ENCODE results near the gene DMBT1.

Gene DMBT1

DNA sequence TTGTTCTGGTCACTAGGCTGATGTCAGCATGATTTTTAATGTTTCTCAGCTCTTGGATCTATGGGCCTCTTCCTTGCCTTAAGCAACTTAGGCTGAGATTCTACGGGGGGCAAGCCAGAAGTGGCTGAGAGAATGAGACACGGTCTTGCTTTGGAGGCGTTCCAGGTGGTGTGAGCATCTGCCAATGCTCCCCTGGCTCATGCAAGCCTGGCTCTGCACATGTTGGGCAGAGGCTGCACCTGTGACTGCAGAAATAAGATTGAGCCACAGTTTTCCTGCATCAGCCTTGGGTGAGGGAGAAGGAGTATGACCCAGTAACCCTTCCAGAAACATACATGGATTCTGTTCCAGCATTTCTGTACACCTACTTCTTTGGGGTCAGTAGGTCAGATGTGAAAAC lies 97.2 kb downstream of the DMBT1 start:
- H3K27ac Mint-ChIP-seq: no peak overlapping the region
- H3K4me1 Mint-ChIP-seq (ENCODE audit: low read depth): no peaks in the 10 kb centered on the region
- H3K36me3 Mint-ChIP-seq (ENCODE audit: low read depth): no peaks in the 10 kb centered on the region
- H3K4me3 Mint-ChIP-seq: no peak overlapping the region
- H3K9me3 Mint-ChIP-seq: no peaks in the 10 kb centered on the region
- peaks cover 5% of the 10 kb centered on the region for H3K27me3 Mint-ChIP-seq

DNA sequence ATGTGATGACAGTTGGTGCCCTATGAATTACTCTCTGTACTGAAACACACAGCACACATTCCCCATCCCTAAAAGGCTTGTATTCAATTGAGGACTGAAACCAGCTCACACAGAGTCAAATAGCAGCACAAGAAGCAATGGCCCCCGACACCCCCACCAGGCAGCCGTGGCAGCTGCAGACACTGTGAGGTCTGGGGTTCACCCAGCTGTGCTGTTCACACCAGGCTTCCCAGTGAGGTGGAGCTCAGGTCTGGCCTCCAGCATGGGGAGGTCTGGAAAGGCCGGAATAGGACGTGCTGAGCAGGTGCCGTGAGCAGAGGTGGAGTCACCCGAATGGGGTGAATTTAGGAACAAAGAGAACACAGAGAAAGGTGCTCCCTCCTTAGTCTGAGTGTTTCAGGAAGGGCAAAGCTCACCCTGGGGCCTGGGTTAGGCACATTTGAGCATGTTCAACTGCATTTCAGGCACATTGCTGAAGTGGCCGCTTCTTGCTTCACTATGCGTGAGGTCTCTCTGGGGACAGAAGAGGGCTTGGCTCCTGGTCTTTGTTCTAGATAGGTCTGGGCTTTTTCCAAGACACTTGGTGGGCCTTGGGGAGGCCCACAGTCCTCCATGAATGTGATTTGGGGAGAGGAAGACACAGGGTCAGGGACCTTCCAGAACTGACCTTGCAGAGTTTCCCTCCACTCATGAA lies 97.9 kb downstream of the DMBT1 start:
- no peaks in the 10 kb centered on the region for H3K9me3 Mint-ChIP-seq
- H3K36me3 Mint-ChIP-seq (ENCODE audit: low read depth): no peaks in the 10 kb centered on the region
- no peak overlapping the region for H3K4me3 Mint-ChIP-seq
- no peaks in the 10 kb centered on the region for H3K27me3 Mint-ChIP-seq
- no peak overlapping the region for H3K27ac Mint-ChIP-seq
- H3K4me1 Mint-ChIP-seq (ENCODE audit: low read depth): no peaks in the 10 kb centered on the region

DNA sequence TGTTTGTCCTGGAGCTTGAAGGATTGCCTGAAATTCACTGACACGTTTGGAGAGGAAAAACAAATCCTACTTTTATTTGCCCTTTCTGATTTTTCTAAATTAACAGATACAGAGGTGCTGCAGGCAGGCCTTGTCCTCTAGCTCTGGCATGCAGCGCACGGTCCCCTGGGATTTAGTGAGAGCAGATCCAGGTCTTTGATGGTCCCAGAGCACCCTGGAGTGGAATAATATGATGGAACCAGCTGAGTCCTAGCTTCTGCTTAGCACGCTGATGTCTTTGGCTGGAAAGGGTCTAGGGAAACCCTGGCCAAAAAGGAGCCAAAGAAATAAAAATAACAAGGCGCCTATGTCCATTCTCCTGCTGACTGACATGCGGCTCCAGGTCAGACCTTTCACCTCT lies 98.6 kb downstream of the DMBT1 start:
- Mint-ChIP-seq H3K4me3 (no peak overlapping the region), H3K36me3 (ENCODE audit: low read depth) (no peaks in the 10 kb centered on the region), H3K4me1 (ENCODE audit: low read depth) (no peaks in the 10 kb centered on the region), H3K9me3 (no peaks in the 10 kb centered on the region), H3K27me3 (no peaks in the 10 kb centered on the region), H3K27ac (no peak overlapping the region)

DNA sequence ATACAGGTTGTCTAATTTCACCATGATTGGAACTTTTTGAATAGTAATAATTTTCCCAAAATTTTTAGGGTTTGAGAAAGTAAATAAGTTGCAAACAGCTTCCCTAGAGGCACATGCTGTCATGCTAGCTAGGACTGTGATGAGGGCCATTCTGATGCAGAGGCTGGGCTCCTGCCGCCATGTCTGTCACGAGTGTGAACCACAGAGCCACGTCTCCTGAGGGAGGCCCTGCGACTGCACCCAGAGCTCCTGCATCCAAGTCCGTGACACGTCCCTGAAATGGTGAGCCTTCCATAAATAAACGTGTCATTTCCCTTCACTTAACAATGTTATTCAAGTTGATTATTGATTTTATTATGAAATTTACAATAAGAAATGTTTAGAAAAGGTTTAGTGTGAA lies 99.1 kb downstream of the DMBT1 start:
- no peaks in the 10 kb centered on the region for H3K4me1 Mint-ChIP-seq (ENCODE audit: low read depth)

DNA sequence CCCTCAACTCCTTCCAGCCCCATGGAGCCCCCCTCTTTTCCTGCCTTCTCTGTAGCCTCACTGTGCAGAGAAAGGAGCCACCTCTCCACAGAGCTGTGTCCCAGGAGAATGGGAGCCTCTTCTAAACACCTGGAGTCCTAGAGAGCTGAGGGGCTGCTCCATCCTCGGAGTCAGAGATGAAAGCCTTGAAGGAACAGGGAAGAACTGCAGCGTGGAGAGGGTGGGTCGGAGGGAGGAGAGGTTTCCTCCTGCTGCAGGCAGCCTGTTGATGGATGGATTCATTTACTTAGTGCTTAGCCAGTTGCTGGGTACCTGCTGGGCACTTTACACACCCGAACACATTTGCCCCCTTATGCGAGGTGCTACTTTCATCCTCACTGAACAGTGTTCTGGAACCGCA lies 100.1 kb downstream of the DMBT1 start:
- Mint-ChIP-seq H3K4me3 (no peak overlapping the region), H3K9me3 (no peaks in the 10 kb centered on the region), H3K4me1 (ENCODE audit: low read depth) (no peaks in the 10 kb centered on the region), H3K27me3 (peaks cover 6% of the 10 kb centered on the region), H3K27ac (no peak overlapping the region), H3K36me3 (ENCODE audit: low read depth) (no peaks in the 10 kb centered on the region)

More for the DNA sequence above, 99.1 kb downstream of the DMBT1 start:
- H3K27me3 Mint-ChIP-seq: no peaks in the 10 kb centered on the region
- no peaks in the 10 kb centered on the region for H3K36me3 Mint-ChIP-seq (ENCODE audit: low read depth)
- H3K27ac Mint-ChIP-seq: no peak overlapping the region
- no peaks in the 10 kb centered on the region for H3K9me3 Mint-ChIP-seq
- H3K4me3 Mint-ChIP-seq: no peak overlapping the region

DNA sequence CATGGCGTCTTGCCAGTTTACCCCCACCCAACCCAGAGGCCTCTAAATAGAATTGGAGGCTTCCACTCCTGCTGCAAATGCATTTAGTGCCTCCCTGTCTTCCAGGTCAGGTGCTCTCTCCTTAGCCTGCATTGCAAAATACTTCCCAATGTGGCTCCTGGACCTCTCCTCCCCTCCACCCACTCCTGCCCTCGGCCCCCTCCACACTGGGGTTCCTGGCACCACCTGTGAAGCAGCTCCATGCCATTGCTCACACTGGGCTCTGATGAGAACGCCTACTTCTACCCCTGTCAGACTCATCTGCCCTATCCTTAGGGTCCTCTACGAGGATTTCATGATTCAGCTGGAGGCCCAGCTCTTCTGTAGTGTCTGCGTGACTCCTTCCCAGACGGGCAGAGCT lies 101.7 kb downstream of the DMBT1 start:
- no peaks in the 10 kb centered on the region for H3K4me1 Mint-ChIP-seq (ENCODE audit: low read depth)
- H3K4me3 Mint-ChIP-seq: no peak overlapping the region
- H3K27ac Mint-ChIP-seq: no peak overlapping the region
- H3K36me3 Mint-ChIP-seq (ENCODE audit: low read depth): no peaks in the 10 kb centered on the region
- H3K9me3 Mint-ChIP-seq: no peaks in the 10 kb centered on the region
- H3K27me3 Mint-ChIP-seq: peaks cover 14% of the 10 kb centered on the region

DNA sequence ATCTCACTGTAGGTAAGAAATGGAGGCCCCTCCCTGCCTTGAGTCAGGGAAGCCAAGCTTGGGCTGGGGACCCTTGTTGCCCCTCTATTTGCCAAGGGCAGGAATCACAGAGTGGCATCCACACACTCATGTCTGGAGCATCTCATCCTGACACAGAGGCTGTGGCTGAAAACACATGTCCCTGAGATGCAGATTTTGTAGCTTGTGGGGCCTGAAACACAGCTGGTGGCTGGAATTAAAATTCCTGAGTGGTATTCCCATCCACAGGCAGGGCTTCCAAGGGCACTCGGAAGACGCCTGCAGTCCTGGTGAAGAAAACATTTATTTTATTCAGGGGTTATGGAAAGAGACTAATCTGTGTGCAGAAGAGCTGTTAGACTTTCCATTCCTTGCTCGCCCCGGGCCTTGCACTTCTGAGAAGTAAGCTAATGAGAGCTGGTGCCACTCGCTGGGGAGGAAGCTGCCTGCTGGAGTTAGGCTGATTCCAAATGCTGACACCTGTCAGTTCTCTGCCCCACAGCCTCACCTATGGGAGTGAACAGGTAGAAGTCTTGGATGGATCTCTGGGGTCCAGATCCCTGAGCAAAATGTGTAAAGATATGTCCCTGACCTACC lies 103.1 kb downstream of the DMBT1 start:
- Mint-ChIP-seq H3K9me3 (no peaks in the 10 kb centered on the region), H3K27ac (no peak overlapping the region), H3K4me3 (no peak overlapping the region), H3K4me1 (ENCODE audit: low read depth) (no peaks in the 10 kb centered on the region), H3K27me3 (peaks cover 14% of the 10 kb centered on the region), H3K36me3 (ENCODE audit: low read depth) (no peaks in the 10 kb centered on the region)

DNA sequence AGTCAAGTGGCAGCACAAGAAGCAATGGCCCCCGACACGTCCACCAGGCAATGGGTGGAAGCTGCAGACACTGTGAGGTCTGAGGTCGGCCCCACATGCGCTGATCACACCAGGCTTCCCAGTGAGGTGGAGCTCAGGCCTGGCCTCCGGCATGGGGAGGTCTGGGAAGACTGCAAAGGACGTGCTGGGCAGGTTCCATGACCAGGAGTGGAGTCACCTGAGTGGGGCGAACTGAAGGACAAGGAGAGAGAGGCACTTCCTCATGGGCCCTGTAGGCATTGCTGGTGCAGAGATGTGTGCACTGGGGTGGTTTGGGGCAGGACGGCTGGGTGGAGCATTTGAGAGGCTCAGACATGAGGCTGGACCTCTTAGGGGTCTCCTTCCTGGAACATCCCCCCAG lies 103.9 kb downstream of the DMBT1 start:
- H3K4me3 Mint-ChIP-seq: no peak overlapping the region
- H3K27me3 Mint-ChIP-seq: peaks cover 18% of the 10 kb centered on the region
- no peaks in the 10 kb centered on the region for H3K36me3 Mint-ChIP-seq (ENCODE audit: low read depth)
- no peak overlapping the region for H3K27ac Mint-ChIP-seq
- no peaks in the 10 kb centered on the region for H3K9me3 Mint-ChIP-seq
- no peaks in the 10 kb centered on the region for H3K4me1 Mint-ChIP-seq (ENCODE audit: low read depth)

DNA sequence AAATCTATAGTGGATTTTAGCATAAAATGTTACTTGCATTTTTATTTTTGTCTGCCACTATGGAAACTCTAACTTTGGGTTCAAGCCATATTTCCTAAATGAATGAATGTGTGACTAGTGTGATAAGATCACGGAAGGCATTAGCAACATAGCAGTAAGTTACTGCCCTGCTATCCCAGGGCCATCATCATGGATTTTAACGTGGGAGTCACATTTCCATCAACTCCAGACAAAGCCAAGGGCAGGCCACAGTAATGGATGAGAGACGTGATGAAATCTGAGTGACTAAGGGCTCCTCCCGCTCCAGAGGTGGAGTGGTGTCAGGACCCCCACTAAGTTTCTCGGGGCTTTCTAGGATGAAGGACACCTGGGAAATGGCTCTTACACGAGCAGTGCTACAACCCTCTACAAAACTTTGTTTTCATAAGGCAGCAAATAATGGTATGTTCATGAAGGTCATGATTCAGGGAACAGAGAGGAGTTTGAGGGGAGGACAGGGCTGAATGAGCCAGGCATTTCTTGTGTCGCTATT lies 104.8 kb downstream of the DMBT1 start:
- Mint-ChIP-seq H3K9me3 (no peaks in the 10 kb centered on the region), H3K36me3 (ENCODE audit: low read depth) (no peaks in the 10 kb centered on the region), H3K4me1 (ENCODE audit: low read depth) (no peaks in the 10 kb centered on the region), H3K27ac (no peak overlapping the region), H3K4me3 (no peak overlapping the region), H3K27me3 (peaks cover 18% of the 10 kb centered on the region)

DNA sequence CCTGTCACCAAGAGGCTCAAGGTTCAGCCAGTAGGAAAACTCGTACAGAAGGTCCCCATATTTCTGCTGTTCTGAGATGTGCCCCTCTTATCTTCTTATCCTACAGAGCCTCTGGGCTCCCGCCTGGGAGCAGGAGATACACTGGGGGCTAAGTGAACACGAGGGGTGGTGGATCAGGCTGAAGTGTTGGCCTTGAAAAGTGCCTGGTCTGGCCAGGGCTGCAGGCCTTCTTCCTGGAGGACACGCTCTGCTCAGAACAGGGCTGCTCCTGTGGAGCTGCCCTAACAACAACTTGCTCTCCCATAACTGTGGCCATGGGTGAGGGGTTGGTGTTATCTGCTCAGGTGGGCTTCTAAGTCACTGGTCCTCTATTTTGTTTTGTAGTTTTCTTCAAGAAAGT lies 105.4 kb downstream of the DMBT1 start:
- Mint-ChIP-seq H3K27me3 (peaks cover 18% of the 10 kb centered on the region), H3K4me1 (ENCODE audit: low read depth) (no peaks in the 10 kb centered on the region), H3K36me3 (ENCODE audit: low read depth) (no peaks in the 10 kb centered on the region), H3K9me3 (no peaks in the 10 kb centered on the region), H3K4me3 (no peak overlapping the region), H3K27ac (no peak overlapping the region)

DNA sequence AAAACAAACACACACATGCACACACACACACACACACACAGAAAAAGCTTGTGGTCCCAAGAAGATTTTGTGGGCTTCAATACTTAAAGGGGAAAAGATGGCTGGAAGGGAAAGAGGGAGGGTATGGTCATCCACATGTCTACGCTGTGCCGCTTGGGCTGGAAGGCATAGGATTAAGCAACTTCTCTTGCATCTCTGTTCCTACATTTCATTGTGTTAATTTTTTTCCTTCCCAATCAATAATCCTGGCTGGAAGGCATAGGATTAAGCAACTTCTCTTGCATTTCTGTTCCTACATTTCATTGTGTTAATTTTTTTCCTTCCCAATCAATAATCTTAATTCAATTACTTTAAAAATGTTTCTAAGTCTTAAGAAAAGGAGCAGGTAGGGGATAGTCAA lies 108.5 kb downstream of the DMBT1 start:
- H3K4me1 Mint-ChIP-seq (ENCODE audit: low read depth): no peaks in the 10 kb centered on the region
- no peaks in the 10 kb centered on the region for H3K36me3 Mint-ChIP-seq (ENCODE audit: low read depth)
- no peaks in the 10 kb centered on the region for H3K9me3 Mint-ChIP-seq
- H3K27ac Mint-ChIP-seq: no peak overlapping the region
- H3K4me3 Mint-ChIP-seq: no peak overlapping the region
- H3K27me3 Mint-ChIP-seq: peaks cover 18% of the 10 kb centered on the region

DNA sequence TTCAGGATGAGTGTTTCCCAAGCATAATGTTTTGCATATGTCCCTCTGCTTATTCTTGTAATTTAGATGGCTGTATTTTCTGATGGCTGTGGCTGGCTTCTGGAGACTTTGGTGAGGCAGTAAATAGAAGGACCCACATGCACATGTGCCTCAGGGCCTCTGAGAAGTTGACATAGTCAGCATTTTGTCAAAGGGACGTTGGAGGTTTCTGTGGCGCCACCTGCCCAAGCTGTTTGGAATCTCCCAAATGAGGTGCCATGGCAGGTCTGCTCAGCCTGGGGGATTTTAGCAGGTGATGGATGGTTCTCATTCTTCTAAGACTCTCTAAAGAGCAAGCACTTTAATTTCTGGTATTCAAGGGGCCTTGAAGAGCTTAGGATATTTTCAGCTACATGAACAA lies 109.3 kb downstream of the DMBT1 start:
- H3K27me3 Mint-ChIP-seq: peaks cover 18% of the 10 kb centered on the region
- no peaks in the 10 kb centered on the region for H3K9me3 Mint-ChIP-seq
- no peaks in the 10 kb centered on the region for H3K36me3 Mint-ChIP-seq (ENCODE audit: low read depth)
- H3K4me3 Mint-ChIP-seq: no peak overlapping the region
- H3K4me1 Mint-ChIP-seq (ENCODE audit: low read depth): no peaks in the 10 kb centered on the region
- no peak overlapping the region for H3K27ac Mint-ChIP-seq

DNA sequence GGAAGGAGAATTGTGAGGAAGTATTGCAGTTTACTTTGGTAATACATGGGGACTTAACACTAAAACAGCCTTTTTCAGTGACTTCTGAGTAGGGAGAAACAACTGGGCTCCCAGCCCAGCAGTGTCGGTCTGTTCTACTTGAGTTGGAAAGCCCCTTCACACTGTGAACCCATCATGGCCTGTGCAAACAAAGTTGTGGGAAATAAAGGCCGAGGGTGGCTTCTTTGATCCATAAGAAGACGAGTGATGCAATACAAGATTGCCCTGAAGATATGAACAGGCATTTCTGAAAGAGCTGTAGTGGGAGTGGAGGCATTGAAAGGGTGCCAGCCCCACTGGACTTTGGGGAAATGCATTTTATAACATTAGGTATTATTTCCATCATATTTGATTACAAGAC lies 110.8 kb downstream of the DMBT1 start:
- no peaks in the 10 kb centered on the region for H3K36me3 Mint-ChIP-seq (ENCODE audit: low read depth)
- no peak overlapping the region for H3K27ac Mint-ChIP-seq
- H3K27me3 Mint-ChIP-seq: peaks cover 9% of the 10 kb centered on the region
- no peak overlapping the region for H3K4me3 Mint-ChIP-seq
- H3K9me3 Mint-ChIP-seq: no peaks in the 10 kb centered on the region
- H3K4me1 Mint-ChIP-seq (ENCODE audit: low read depth): no peaks in the 10 kb centered on the region

DNA sequence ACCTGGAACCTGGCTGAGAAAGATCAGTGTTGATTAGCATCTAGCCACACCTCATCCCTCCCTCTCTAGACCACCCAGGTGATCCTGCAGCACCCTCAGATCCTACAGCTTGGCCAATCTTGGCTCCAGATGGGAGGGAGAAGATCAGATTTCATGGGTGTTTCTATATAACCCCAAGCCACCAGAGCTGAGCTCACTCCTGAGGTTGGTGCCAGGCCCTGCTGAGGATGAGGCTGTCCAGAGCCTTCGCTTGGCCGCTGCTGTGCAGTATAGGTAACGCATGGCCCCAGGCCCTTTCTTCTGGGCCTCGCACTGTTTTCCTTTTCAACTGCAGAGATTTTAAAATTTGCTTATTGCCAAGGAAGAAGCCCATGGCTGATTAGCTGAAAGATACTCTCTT lies 112.1 kb downstream of the DMBT1 start:
- Mint-ChIP-seq H3K4me3 (no peak overlapping the region), H3K27me3 (peaks cover 4% of the 10 kb centered on the region), H3K36me3 (ENCODE audit: low read depth) (no peaks in the 10 kb centered on the region), H3K9me3 (no peaks in the 10 kb centered on the region), H3K4me1 (ENCODE audit: low read depth) (no peaks in the 10 kb centered on the region), H3K27ac (no peak overlapping the region)

DNA sequence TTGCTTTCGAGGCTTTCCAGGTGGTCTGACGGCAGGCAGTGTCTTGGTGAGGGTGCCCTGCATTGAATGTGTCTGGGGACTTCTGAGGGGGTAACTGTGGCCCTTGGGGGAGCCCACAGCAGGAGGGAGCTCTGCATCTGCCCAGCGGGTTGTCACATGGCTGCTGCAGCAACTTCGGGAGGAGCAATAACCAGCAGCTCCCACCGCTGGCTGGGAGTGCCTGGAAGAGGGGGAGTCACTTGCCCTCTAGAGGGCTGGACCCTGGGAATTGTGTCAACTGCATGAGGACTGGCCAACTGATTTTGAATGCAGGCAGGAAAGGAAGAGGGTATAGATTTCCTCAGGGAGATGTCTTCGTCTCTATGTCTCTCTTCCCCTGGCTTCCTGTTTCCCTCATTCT lies 112.7 kb downstream of the DMBT1 start:
- Mint-ChIP-seq H3K36me3 (ENCODE audit: low read depth) (no peaks in the 10 kb centered on the region), H3K4me1 (ENCODE audit: low read depth) (no peaks in the 10 kb centered on the region), H3K4me3 (no peak overlapping the region), H3K9me3 (no peaks in the 10 kb centered on the region), H3K27ac (no peak overlapping the region), H3K27me3 (peaks cover 4% of the 10 kb centered on the region)

DNA sequence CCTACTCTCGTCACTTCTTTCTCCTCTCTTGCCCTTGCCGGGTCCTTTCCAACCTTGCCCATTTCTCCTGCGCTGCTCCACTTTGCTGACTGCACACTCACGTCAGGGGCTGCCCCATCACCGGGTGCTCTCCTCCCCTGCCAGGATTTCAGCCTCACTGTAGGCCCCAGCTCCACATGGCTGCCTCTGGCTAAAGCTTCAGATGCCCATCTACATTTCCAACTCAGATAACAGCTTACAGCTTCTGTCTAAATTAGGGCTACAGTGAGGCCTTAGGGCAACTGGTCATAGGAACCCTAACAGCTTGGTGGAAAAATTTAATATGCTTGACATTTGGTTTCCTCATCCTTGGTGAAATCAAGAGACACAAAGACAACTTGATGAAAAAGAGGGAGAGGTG lies 113.2 kb downstream of the DMBT1 start:
- Mint-ChIP-seq H3K27me3 (peaks cover 9% of the 10 kb centered on the region), H3K4me3 (no peak overlapping the region), H3K9me3 (no peaks in the 10 kb centered on the region), H3K27ac (no peak overlapping the region), H3K36me3 (ENCODE audit: low read depth) (no peaks in the 10 kb centered on the region), H3K4me1 (ENCODE audit: low read depth) (no peaks in the 10 kb centered on the region)

All from stimulated activated naive CD8-positive, alpha-beta T cell treated with anti-CD3 and anti-CD28 coated beads, Interleukin-15, Interleukin-2, amounts not matched to agents 100 ng/mL and 50 ng/mL, for 24 hours (primary cell).